ENCODE results near the gene HTRA3.

Gene HTRA3

GRCh38 chr4:8270418-8270771, 841 bp downstream of the HTRA3 start:
- DNase-seq = no peak

GRCh38 chr4:8270912-8271815, 1.6 kb downstream of the HTRA3 start:
- no peak for DNase-seq

GRCh38 chr4:8271821-8272220, 2.3 kb downstream of the HTRA3 start:
- DNase-seq = no peak

- DNase-seq = no peak
These were observed 3.2 kb downstream of the HTRA3 start for GRCh38 chr4:8272472-8273428.

- DNase-seq = no peak
These were observed 3.9 kb downstream of the HTRA3 start for GRCh38 chr4:8273450-8273849.

- no peak for DNase-seq
These were observed 4.6 kb downstream of the HTRA3 start for GRCh38 chr4:8274066-8274652.

- DNase-seq = peak; percentile 35
These were observed 5.4 kb downstream of the HTRA3 start for GRCh38 chr4:8274765-8275547.

GRCh38 chr4:8275548-8275910, 6.0 kb downstream of the HTRA3 start:
- no peak for DNase-seq

GRCh38 chr4:8276358-8277240, 7.0 kb downstream of the HTRA3 start:
- DNase-seq = no peak

- no peak for DNase-seq
These were observed 7.9 kb downstream of the HTRA3 start for GRCh38 chr4:8277356-8278008.

- DNase-seq = no peak
These were observed 8.4 kb downstream of the HTRA3 start for GRCh38 chr4:8278009-8278395.

- no peak for DNase-seq
These were observed 9.1 kb downstream of the HTRA3 start for GRCh38 chr4:8278421-8279287.

GRCh38 chr4:8279321-8280157, 10.0 kb downstream of the HTRA3 start:
- no peak for DNase-seq

- no peak for DNase-seq
These were observed 10.8 kb downstream of the HTRA3 start for GRCh38 chr4:8280158-8280875.

GRCh38 chr4:8280876-8281440, 11.4 kb downstream of the HTRA3 start:
- no peak for DNase-seq

GRCh38 chr4:8281519-8282133, 12.1 kb downstream of the HTRA3 start:
- no peak for DNase-seq

GRCh38 chr4:8282134-8282641, 12.6 kb downstream of the HTRA3 start:
- no peak for DNase-seq

Data from NCI-H1092 treated with DMSO at 0.1 percent for 48 hours (cell line).